ENCODE measurements around the gene FGFR1OP2.

FGFR1OP2 gene

DNA sequence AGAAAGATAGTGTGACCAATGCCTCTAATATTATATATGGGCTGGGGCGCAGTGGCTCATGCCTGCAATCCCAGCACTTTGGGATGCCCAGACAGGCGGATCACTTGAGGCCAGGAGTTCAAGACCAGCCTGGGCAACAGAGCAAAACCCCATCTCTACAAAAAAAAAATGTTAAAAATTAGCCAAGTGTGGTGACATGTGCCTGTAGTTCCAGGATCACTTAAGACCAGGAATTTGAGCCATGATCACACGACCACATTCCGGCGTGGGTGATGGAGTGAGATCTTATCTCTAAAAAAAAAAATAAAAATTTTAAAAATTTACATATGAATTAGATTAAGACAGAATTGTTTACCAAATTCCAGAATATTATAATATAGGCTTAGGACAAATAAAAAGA, 63.9 kb downstream of the FGFR1OP2 start (continued):
- TF ChIP-seq YY2 (tag by site-specific recombination; IDR thresholded peaks at IDR 0.05), result no peak
- TF ChIP-seq, protein P1, sequence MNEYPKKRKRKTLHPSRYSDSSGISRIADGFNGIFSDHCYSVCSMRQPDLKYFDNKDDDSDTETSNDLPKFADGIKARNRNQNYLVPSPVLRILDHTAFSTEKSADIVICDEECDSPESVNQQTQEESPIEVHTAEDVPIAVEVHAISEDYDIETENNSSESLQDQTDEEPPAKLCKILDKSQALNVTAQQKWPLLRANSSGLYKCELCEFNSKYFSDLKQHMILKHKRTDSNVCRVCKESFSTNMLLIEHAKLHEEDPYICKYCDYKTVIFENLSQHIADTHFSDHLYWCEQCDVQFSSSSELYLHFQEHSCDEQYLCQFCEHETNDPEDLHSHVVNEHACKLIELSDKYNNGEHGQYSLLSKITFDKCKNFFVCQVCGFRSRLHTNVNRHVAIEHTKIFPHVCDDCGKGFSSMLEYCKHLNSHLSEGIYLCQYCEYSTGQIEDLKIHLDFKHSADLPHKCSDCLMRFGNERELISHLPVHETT (tag by site-specific recombination; IDR thresholded peaks at IDR 0.05), result no peak

DNA sequence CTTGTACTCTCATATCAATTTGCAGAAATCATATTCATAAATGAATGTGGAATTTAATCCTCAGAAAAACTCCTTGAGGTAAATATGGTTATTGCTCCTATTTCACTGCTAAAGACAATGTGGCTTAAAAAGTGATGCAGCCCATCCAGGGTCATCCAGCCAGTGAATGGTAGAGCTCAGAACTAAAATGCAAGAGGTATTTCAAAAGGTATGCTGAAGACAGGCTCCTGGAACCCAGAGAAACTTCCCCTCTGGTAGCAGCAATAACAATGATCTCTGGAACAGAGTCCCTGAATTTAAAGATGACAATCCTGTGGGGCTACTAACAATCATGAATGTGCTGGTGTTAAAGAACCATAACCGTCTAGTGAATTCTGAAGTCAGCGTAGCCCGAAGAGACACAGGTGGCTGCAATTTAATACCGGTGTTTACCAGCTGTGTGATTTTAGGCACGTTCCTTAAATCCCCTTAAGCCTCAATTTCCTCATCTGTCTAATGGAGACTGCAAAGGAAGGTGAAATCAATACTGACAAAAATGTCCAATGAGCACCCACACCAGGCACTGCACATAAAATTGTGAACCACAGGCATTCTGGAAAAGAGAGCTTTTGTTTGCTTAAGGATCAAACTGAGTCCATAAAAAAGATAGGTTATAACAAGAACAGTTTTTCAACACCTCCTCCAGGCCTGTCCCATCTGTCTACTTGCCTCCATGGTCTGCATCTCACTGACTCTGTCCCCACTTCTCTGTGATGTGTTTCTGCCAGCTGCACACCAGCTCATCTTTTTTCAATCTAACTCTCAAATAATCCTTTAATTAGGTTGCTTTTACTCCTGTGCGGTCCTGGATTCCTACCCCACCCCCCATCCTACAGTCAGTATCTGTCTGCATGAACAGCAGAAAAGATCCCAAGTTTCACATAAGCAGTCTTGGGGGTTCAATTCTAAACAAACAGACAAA, 65.4 kb downstream of the FGFR1OP2 start:
- no peak overlapping the region for H3K4me3 ChIP-seq (ENCODE audit: low read depth, low read length)
- peaks cover 13% of the 10 kb centered on the region; the same call in 1 of the 2 replicates for H3K4me1 ChIP-seq (ENCODE audit: control insufficient read depth, insufficient read depth, low read length)
- ChIA-PET POLR2A (interaction anchor here (1.0 to 1.6 kb wide), 4 partner anchors 10 to 171 kb away, joined by 4 to 9 read pairs (median 6); partner anchors contain the start of genes ITPR2, MED21 and TM7SF3), CTCF (interaction anchor here (0.6 to 2.1 kb wide), 8 partner anchors 7 to 171 kb away, joined by 3 to 11 read pairs (median 4); partner anchors contain the start of genes ITPR2 and TM7SF3)
- H3K9me3 ChIP-seq (ENCODE audit: control insufficient read depth, insufficient read depth, low read depth, low read length), result no peaks in the 10 kb centered on the region
- H3K27ac ChIP-seq (ENCODE audit: extremely low read depth, low read depth, low read length), result no peak overlapping the region
- H3K36me3 ChIP-seq (ENCODE audit: control insufficient read depth in 2 of 2, insufficient read depth in 1 of 2, low read length in 2 of 2), result peaks cover 7 to 18% of the 10 kb centered on the region in 2 experiments
- TF ChIP-seq GLIS1 (tag by site-specific recombination; IDR thresholded peaks at IDR 0.05) (peak; percentile 90), ZNF664 (tag by site-specific recombination; IDR thresholded peaks at IDR 0.05) (no peak; the same call in 1 of the 2 replicates), WT1 (tag by site-specific recombination; IDR thresholded peaks at IDR 0.05) (peak; percentile 85), GFI1B (tag by site-specific recombination; IDR thresholded peaks at IDR 0.05) (peak; percentile 75; the same call in 1 of the 2 replicates), ZNF654 (tag by site-specific recombination; IDR thresholded peaks at IDR 0.05; ENCODE audit: low read depth) (peak; percentile 11; the same call in 1 of the 2 replicates), ZNF138 (tag by site-specific recombination; IDR thresholded peaks at IDR 0.05; ENCODE audit: borderline replicate concordance) (no peak), SCRT2 (tag by site-specific recombination; IDR thresholded peaks at IDR 0.05) (peak; percentile 96), SP7 (tag by site-specific recombination; IDR thresholded peaks at IDR 0.05) (peak; percentile 94), ZNF571 (tag by site-specific recombination; IDR thresholded peaks at IDR 0.05) (no peak), ZNF2 (tag by site-specific recombination; IDR thresholded peaks at IDR 0.05) (peak; percentile 89; the same call in 1 of the 2 replicates), ZEB2 (tag by site-specific recombination; IDR thresholded peaks at IDR 0.05) (peak; percentile 30; the same call in 1 of the 2 replicates), ZNF629 (tag by site-specific recombination; IDR thresholded peaks at IDR 0.05) (peak; percentile 84), TCF7L2 (IDR thresholded peaks at IDR 0.05; ENCODE audit: borderline replicate concordance, low read depth, low read length) (peak; percentile 64; the same call in 1 of the 2 replicates), ZNF37A (tag by site-specific recombination; IDR thresholded peaks at IDR 0.05) (no peak), ZNF302 (tag by site-specific recombination; IDR thresholded peaks at IDR 0.05; ENCODE audit: low read depth) (no peak), ZNF214 (tag by site-specific recombination; IDR thresholded peaks at IDR 0.05; ENCODE audit: borderline replicate concordance) (no peak), ZNF24 (tag by site-specific recombination; IDR thresholded peaks at IDR 0.05) (peak; percentile 53; the same call in 1 of the 2 replicates)
- TF ChIP-seq, protein P2, sequence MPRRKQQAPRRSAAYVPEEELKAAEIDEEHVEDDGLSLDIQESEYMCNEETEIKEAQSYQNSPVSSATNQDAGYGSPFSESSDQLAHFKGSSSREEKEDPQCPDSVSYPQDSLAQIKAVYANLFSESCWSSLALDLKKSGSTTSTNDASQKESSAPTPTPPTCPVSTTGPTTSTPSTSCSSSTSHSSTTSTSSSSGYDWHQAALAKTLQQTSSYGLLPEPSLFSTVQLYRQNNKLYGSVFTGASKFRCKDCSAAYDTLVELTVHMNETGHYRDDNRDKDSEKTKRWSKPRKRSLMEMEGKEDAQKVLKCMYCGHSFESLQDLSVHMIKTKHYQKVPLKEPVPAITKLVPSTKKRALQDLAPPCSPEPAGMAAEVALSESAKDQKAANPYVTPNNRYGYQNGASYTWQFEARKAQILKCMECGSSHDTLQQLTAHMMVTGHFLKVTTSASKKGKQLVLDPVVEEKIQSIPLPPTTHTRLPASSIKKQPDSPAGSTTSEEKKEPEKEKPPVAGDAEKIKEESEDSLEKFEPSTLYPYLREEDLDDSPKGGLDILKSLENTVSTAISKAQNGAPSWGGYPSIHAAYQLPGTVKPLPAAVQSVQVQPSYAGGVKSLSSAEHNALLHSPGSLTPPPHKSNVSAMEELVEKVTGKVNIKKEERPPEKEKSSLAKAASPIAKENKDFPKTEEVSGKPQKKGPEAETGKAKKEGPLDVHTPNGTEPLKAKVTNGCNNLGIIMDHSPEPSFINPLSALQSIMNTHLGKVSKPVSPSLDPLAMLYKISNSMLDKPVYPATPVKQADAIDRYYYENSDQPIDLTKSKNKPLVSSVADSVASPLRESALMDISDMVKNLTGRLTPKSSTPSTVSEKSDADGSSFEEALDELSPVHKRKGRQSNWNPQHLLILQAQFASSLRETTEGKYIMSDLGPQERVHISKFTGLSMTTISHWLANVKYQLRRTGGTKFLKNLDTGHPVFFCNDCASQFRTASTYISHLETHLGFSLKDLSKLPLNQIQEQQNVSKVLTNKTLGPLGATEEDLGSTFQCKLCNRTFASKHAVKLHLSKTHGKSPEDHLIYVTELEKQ (tag by site-specific recombination; IDR thresholded peaks at IDR 0.05; ENCODE audit: borderline replicate concordance), result peak; percentile 96
- TF ChIP-seq, protein P3, sequence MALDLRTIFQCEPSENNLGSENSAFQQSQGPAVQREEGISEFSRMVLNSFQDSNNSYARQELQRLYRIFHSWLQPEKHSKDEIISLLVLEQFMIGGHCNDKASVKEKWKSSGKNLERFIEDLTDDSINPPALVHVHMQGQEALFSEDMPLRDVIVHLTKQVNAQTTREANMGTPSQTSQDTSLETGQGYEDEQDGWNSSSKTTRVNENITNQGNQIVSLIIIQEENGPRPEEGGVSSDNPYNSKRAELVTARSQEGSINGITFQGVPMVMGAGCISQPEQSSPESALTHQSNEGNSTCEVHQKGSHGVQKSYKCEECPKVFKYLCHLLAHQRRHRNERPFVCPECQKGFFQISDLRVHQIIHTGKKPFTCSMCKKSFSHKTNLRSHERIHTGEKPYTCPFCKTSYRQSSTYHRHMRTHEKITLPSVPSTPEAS (tag by site-specific recombination; IDR thresholded peaks at IDR 0.05), result no peak
- TF ChIP-seq, protein P4, sequence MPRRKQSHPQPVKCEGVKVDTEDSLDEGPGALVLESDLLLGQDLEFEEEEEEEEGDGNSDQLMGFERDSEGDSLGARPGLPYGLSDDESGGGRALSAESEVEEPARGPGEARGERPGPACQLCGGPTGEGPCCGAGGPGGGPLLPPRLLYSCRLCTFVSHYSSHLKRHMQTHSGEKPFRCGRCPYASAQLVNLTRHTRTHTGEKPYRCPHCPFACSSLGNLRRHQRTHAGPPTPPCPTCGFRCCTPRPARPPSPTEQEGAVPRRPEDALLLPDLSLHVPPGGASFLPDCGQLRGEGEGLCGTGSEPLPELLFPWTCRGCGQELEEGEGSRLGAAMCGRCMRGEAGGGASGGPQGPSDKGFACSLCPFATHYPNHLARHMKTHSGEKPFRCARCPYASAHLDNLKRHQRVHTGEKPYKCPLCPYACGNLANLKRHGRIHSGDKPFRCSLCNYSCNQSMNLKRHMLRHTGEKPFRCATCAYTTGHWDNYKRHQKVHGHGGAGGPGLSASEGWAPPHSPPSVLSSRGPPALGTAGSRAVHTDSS (tag by site-specific recombination; IDR thresholded peaks at IDR 0.05), result no peak
- TF ChIP-seq, protein P5, sequence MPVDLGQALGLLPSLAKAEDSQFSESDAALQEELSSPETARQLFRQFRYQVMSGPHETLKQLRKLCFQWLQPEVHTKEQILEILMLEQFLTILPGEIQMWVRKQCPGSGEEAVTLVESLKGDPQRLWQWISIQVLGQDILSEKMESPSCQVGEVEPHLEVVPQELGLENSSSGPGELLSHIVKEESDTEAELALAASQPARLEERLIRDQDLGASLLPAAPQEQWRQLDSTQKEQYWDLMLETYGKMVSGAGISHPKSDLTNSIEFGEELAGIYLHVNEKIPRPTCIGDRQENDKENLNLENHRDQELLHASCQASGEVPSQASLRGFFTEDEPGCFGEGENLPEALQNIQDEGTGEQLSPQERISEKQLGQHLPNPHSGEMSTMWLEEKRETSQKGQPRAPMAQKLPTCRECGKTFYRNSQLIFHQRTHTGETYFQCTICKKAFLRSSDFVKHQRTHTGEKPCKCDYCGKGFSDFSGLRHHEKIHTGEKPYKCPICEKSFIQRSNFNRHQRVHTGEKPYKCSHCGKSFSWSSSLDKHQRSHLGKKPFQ (tag by site-specific recombination; IDR thresholded peaks at IDR 0.05), result peak; percentile 79
- TF ChIP-seq, protein P6, sequence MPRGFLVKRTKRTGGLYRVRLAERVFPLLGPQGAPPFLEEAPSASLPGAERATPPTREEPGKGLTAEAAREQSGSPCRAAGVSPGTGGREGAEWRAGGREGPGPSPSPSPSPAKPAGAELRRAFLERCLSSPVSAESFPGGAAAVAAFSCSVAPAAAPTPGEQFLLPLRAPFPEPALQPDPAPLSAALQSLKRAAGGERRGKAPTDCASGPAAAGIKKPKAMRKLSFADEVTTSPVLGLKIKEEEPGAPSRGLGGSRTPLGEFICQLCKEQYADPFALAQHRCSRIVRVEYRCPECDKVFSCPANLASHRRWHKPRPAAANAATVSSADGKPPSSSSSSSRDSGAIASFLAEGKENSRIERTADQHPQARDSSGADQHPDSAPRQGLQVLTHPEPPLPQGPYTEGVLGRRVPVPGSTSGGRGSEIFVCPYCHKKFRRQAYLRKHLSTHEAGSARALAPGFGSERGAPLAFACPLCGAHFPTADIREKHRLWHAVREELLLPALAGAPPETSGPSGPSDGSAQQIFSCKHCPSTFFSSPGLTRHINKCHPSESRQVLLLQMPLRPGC (tag by site-specific recombination; IDR thresholded peaks at IDR 0.05), result peak; percentile 93
